Astrocyte (in vitro differentiated cells and primary cell): Measurements from ENCODE around the gene CAMKK2.

Experiments
- EZH2 ChIP-seq: IDR thresholded peaks from 2 replicates; pipeline ENCODE4 v1.6.1; 2012; ENCODE audit warnings: mild to moderate bottlenecking, low read length, inconsistent platforms; ENCODE audit not compliant: insufficient read depth
- TF ChIP-seq, protein P1 (sequence below): IDR thresholded peaks from 2 replicates; pipeline ENCODE4 v1.5.1; 2011; ENCODE audit warnings: low read depth, mild to moderate bottlenecking, inconsistent platforms, low read length, moderate library complexity; ENCODE audit not compliant: insufficient read depth

GRCh38 chr12:121245031-121245430, 51.5 kb downstream of the CAMKK2 start:
- TF ChIP-seq, protein P1, sequence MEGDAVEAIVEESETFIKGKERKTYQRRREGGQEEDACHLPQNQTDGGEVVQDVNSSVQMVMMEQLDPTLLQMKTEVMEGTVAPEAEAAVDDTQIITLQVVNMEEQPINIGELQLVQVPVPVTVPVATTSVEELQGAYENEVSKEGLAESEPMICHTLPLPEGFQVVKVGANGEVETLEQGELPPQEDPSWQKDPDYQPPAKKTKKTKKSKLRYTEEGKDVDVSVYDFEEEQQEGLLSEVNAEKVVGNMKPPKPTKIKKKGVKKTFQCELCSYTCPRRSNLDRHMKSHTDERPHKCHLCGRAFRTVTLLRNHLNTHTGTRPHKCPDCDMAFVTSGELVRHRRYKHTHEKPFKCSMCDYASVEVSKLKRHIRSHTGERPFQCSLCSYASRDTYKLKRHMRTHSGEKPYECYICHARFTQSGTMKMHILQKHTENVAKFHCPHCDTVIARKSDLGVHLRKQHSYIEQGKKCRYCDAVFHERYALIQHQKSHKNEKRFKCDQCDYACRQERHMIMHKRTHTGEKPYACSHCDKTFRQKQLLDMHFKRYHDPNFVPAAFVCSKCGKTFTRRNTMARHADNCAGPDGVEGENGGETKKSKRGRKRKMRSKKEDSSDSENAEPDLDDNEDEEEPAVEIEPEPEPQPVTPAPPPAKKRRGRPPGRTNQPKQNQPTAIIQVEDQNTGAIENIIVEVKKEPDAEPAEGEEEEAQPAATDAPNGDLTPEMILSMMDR = no peak
- TF ChIP-seq EZH2 = no peak
